NCI-H2029 treated with DMSO at 0.1 percent for 48 hours (cell line): Measurements from ENCODE around the gene TMEM43.
"Not testable (repeated sequence)": the region's sequence is repeated elsewhere in the genome, so short reads cannot be mapped to it uniquely, and the experiment has no call there.

Experiments used
- DNase-seq: peaks from one replicate; lab custom pipeline; 2025; lab: John Stamatoyannopoulos, UW

TMEM43 gene

GRCh38 chr3:14124615-14125192 is at the start of gene TMEM43, which contains the start of gene CHCHD4:
Gene TMEM43 (plus strand): TSS chr3:14125052. CDS start chr3:14125194, 142 bp downstream.
Gene CHCHD4 (minus strand): TSS chr3:14124870. CDS start chr3:14124676, 194 bp downstream.
- DNase-seq: peak; percentile 97

- not testable (repeated sequence) for DNase-seq
Observed at GRCh38 chr3:14075233-14075632, 49.6 kb upstream of the TMEM43 start.

- DNase-seq: no peak
Observed at GRCh38 chr3:14077310-14077709, 47.5 kb upstream of the TMEM43 start.

GRCh38 chr3:14082108-14082657 is 42.7 kb upstream of the TMEM43 start:
- no peak for DNase-seq

GRCh38 chr3:14087461-14087860 is 37.4 kb upstream of the TMEM43 start:
- DNase-seq: not testable (repeated sequence)

- not testable (repeated sequence) for DNase-seq
Observed at GRCh38 chr3:14091959-14092358, 32.9 kb upstream of the TMEM43 start.

GRCh38 chr3:14092464-14092863 is 32.4 kb upstream of the TMEM43 start:
- no peak for DNase-seq

- DNase-seq: no peak
Observed at GRCh38 chr3:14093831-14094230, 31.0 kb upstream of the TMEM43 start.

- no peak for DNase-seq
Observed at GRCh38 chr3:14096742-14097141, 28.1 kb upstream of the TMEM43 start.

- no peak for DNase-seq
Observed at GRCh38 chr3:14097616-14098391, 27.0 kb upstream of the TMEM43 start.

GRCh38 chr3:14109821-14110220 is 15.0 kb upstream of the TMEM43 start:
- DNase-seq: not testable (repeated sequence)

- no peak for DNase-seq
Observed at GRCh38 chr3:14110699-14111098, 14.2 kb upstream of the TMEM43 start.

GRCh38 chr3:14113965-14114635 is 10.8 kb upstream of the TMEM43 start:
- DNase-seq: no peak

GRCh38 chr3:14117468-14118399 is 7.1 kb upstream of the TMEM43 start:
- DNase-seq: no peak

- DNase-seq: no peak
Observed at GRCh38 chr3:14118400-14119381, 6.2 kb upstream of the TMEM43 start.

GRCh38 chr3:14119651-14120050 is 5.2 kb upstream of the TMEM43 start:
- no peak for DNase-seq

GRCh38 chr3:14120111-14120920 is 4.5 kb upstream of the TMEM43 start:
- DNase-seq: no peak

- not testable (repeated sequence) for DNase-seq
Observed at GRCh38 chr3:14120921-14121448, 3.9 kb upstream of the TMEM43 start.

- DNase-seq: no peak
Observed at GRCh38 chr3:14121859-14122258, 3.0 kb upstream of the TMEM43 start.
